GM21528 (cell line): Measurements from ENCODE around the gene RPS8.
"Not testable (repeated sequence)": the region's sequence is repeated elsewhere in the genome, so short reads cannot be mapped to it uniquely, and the experiment has no call there.

Source experiments
- ATAC-seq: cut with Tn5 transposase; IDR thresholded peaks from one replicate; pipeline ENCODE4 v1.9.1; 2021; ENCODE audit warnings: mild to moderate bottlenecking, moderate library complexity; ENCODE audit not compliant: unreplicated experiment, low FRiP score

Gene RPS8

GRCh38 chr1:44775078-44775929, at the start of gene RPS8:
TSS of gene RPS8 (plus strand) at chr1:44775540. CDS start at chr1:44775597, 57 bp downstream.
- ATAC-seq: peak; percentile 76

- peak; percentile 67 for ATAC-seq
Observed at GRCh38 chr1:44730741-44731512, 44.4 kb upstream of the RPS8 start, which contains the start of gene RNU5D-1. TSS of gene RNU5D-1 (minus strand) at chr1:44731170.

GRCh38 chr1:44733365-44733764, 42.0 kb upstream of the RPS8 start:
- no peak for ATAC-seq

GRCh38 chr1:44733784-44734183, 41.6 kb upstream of the RPS8 start:
- no peak for ATAC-seq

- no peak for ATAC-seq
Observed at GRCh38 chr1:44735992-44736391, 39.3 kb upstream of the RPS8 start.

- not testable (repeated sequence) for ATAC-seq
Observed at GRCh38 chr1:44738953-44739306, 36.4 kb upstream of the RPS8 start.

GRCh38 chr1:44739307-44740178, 35.8 kb upstream of the RPS8 start, which contains the start of gene KIF2C:
TSS of gene KIF2C (plus strand) at chr1:44739837. CDS start at chr1:44739933, 96 bp downstream.
- peak; percentile 89 for ATAC-seq

- ATAC-seq: no peak
Observed at GRCh38 chr1:44740179-44740617, 35.1 kb upstream of the RPS8 start.

GRCh38 chr1:44743211-44743610, 32.1 kb upstream of the RPS8 start:
- ATAC-seq: no peak

GRCh38 chr1:44747878-44748277, 27.5 kb upstream of the RPS8 start:
- no peak for ATAC-seq

- ATAC-seq: no peak
Observed at GRCh38 chr1:44757420-44757819, 17.9 kb upstream of the RPS8 start.

- no peak for ATAC-seq
Observed at GRCh38 chr1:44759077-44759476, 16.3 kb upstream of the RPS8 start.

GRCh38 chr1:44760876-44761275, 14.5 kb upstream of the RPS8 start:
- ATAC-seq: no peak

GRCh38 chr1:44766421-44766820, 8.9 kb upstream of the RPS8 start:
- ATAC-seq: not testable (repeated sequence)

- peak; percentile 15 for ATAC-seq
Observed at GRCh38 chr1:44775930-44776729, 790 bp downstream of the RPS8 start.

GRCh38 chr1:44776730-44777068, 1.4 kb downstream of the RPS8 start:
- ATAC-seq: no peak

- ATAC-seq: no peak
Observed at GRCh38 chr1:44777547-44777946, 2.2 kb downstream of the RPS8 start.

GRCh38 chr1:44777969-44778635, 2.8 kb downstream of the RPS8 start:
- no peak for ATAC-seq
